MCF 10A (cell line): ENCODE data around the gene SLC35A3. TPM values are rescaled to one million over a fixed set of nuclear protein-coding genes. Genes with fewer than 3 reads are reported as not detected.
A peak's percentile ranks its signal among the peaks of the same experiment; 100 is the strongest.

ENCODE experiments used
- BruUV-seq: library from RNA; stranded (reverse); fragments of 400-500 nt; replicated peaks from 2 replicates; lab custom pipeline; 2021; lab: Mats Ljungman, UMichigan
- CTCF ChIA-PET: fragments of 300-600 bp; sonication (Branson Sonifier 250); formaldehyde crosslinking; extraction: SDS; loops from one replicate; lab custom pipeline; 2021; ENCODE audit warnings: antibody characterized with exemption, inconsistent platforms; lab: Yijun Ruan, JAX
- POLR2A ChIA-PET: fragments of 300-600, 350-650 bp; sonication (Branson Sonifier 250); formaldehyde crosslinking; extraction: SDS; loops from one replicate; lab custom pipeline; 2020; ENCODE audit warnings: antibody characterized with exemption, inconsistent platforms; lab: Yijun Ruan, JAX
- DNase-seq: peaks from one replicate; pipeline ENCODE4 v3.0.0-alpha.2; 2018; ENCODE audit not compliant: unreplicated experiment
- H3K27ac Mint-ChIP-seq: one replicate; pipeline ENCODE4 v1.8.0; 2022; ENCODE audit warnings: mild to moderate bottlenecking, low read depth, mixed read lengths; ENCODE audit not compliant: unreplicated experiment
- H3K27me3 Mint-ChIP-seq: one replicate; pipeline ENCODE4 v1.8.0; 2022; ENCODE audit warnings: mixed read lengths; ENCODE audit not compliant: insufficient read depth, unreplicated experiment
- H3K36me3 Mint-ChIP-seq: one replicate; pipeline ENCODE4 v1.8.0; 2022; ENCODE audit warnings: mild to moderate bottlenecking, moderate library complexity, mixed read lengths; ENCODE audit not compliant: insufficient read depth, unreplicated experiment
- H3K4me1 Mint-ChIP-seq: one replicate; pipeline ENCODE4 v1.8.0; 2022; ENCODE audit warnings: mixed read lengths; ENCODE audit not compliant: insufficient read depth, unreplicated experiment
- H3K4me3 Mint-ChIP-seq: one replicate; pipeline ENCODE4 v1.8.0; 2022; ENCODE audit warnings: mild to moderate bottlenecking, moderate library complexity, mixed read lengths; ENCODE audit not compliant: unreplicated experiment
- H3K9me3 Mint-ChIP-seq: one replicate; pipeline ENCODE4 v1.8.0; 2022; ENCODE audit warnings: mixed read lengths; ENCODE audit not compliant: unreplicated experiment
- CTCF ChIP-seq: fragments of 200-600 bp; IDR thresholded peaks from one replicate; pipeline ENCODE4 v1.8.0; 2022; ENCODE audit warnings: antibody characterized with exemption, mild to moderate bottlenecking; ENCODE audit not compliant: unreplicated experiment
- intact Hi-C: fragments of 100-400 bp; cut with micrococcal nuclease; formaldehyde crosslinking; loops from 2 replicates; pipeline ENCODE4 v1.14.1; 2022
- total RNA-seq: library from RNA; stranded (reverse); gene quantifications from 2 replicates; pipeline ENCODE4 v1.2.3, GENCODE V29; 2022

SLC35A3 gene
- total RNA-seq, 1 experiment from 2014 or later = 15.1 TPM

GRCh38 chr1:100061681-100062080, 91.9 kb downstream of the SLC35A3 start:
- Mint-ChIP-seq H3K4me1 (peaks cover 6% of the 10 kb centered on the region), H3K36me3 (peaks cover 97% of the 10 kb centered on the region), H3K27ac (no peak overlapping the region), H3K4me3 (no peak overlapping the region), H3K27me3 (no peaks in the 10 kb centered on the region), H3K9me3 (no peaks in the 10 kb centered on the region)
- TF ChIP-seq CTCF = no peak
- POLR2A ChIA-PET = interaction anchor here (1.1 kb wide), 1 partner anchor 8 kb away, joined by 3 read pairs; no protein-coding TSS in a partner anchor
- no TSS peak for BruUV-seq
- intact Hi-C loops = no loop called here
- CTCF ChIA-PET = interaction anchor here (1.1 kb wide), 1 partner anchor 22 kb away, joined by 3 read pairs; no protein-coding TSS in a partner anchor
- no peak for DNase-seq

- no peak for DNase-seq
- no peak overlapping the region for H3K4me3 Mint-ChIP-seq
- intact Hi-C loops = no loop called here
- H3K9me3 Mint-ChIP-seq = no peaks in the 10 kb centered on the region
- TF ChIP-seq CTCF = no peak
- H3K27me3 Mint-ChIP-seq = no peaks in the 10 kb centered on the region
- no TSS peak for BruUV-seq
- H3K4me1 Mint-ChIP-seq = peaks cover 11% of the 10 kb centered on the region
- H3K36me3 Mint-ChIP-seq = peaks cover 78% of the 10 kb centered on the region
- H3K27ac Mint-ChIP-seq = peak overlapping the region; percentile 36
- CTCF ChIA-PET = no interaction called here
- POLR2A ChIA-PET = interaction anchor here (0.6 to 1.3 kb wide), 5 partner anchors 10 to 26 kb away, joined by 3 to 5 read pairs (median 3); no protein-coding TSS in a partner anchor
Observed at GRCh38 chr1:100065183-100065968, 95.6 kb downstream of the SLC35A3 start.

GRCh38 chr1:100065969-100066227, 96.1 kb downstream of the SLC35A3 start:
- Mint-ChIP-seq H3K36me3 (peaks cover 75% of the 10 kb centered on the region), H3K4me1 (peaks cover 11% of the 10 kb centered on the region), H3K27ac (peak overlapping the region; percentile 36), H3K27me3 (no peaks in the 10 kb centered on the region), H3K4me3 (no peak overlapping the region), H3K9me3 (no peaks in the 10 kb centered on the region)
- CTCF ChIA-PET = interaction anchor here (0.6 kb wide), 1 partner anchor 137 kb away, joined by 4 read pairs; no protein-coding TSS in a partner anchor
- POLR2A ChIA-PET = interaction anchor here (0.6 to 1.3 kb wide), 2 partner anchors 11 to 26 kb away, joined by 3 read pairs; no protein-coding TSS in a partner anchor
- intact Hi-C loops = no loop called here
- TF ChIP-seq CTCF = no peak
- no TSS peak for BruUV-seq
- DNase-seq = no peak

GRCh38 chr1:100070201-100070939, 100.6 kb downstream of the SLC35A3 start:
- no peak overlapping the region for H3K27ac Mint-ChIP-seq
- DNase-seq = no peak
- no peaks in the 10 kb centered on the region for H3K9me3 Mint-ChIP-seq
- BruUV-seq = no TSS peak
- ChIA-PET POLR2A (no interaction called here), CTCF (no interaction called here)
- H3K27me3 Mint-ChIP-seq = no peaks in the 10 kb centered on the region
- no peak overlapping the region for H3K4me3 Mint-ChIP-seq
- intact Hi-C loops = no loop called here
- H3K36me3 Mint-ChIP-seq = peaks cover 66% of the 10 kb centered on the region
- TF ChIP-seq CTCF = no peak
- peaks cover 11% of the 10 kb centered on the region for H3K4me1 Mint-ChIP-seq
